Measurements from ENCODE around the gene MCUR1.
A peak's percentile ranks its signal among the peaks of the same experiment; 100 is the strongest.
"Not testable (repeated sequence)": the region's sequence is repeated elsewhere in the genome, so short reads cannot be mapped to it uniquely, and the experiment has no call there.

The MCUR1 gene

DNA sequence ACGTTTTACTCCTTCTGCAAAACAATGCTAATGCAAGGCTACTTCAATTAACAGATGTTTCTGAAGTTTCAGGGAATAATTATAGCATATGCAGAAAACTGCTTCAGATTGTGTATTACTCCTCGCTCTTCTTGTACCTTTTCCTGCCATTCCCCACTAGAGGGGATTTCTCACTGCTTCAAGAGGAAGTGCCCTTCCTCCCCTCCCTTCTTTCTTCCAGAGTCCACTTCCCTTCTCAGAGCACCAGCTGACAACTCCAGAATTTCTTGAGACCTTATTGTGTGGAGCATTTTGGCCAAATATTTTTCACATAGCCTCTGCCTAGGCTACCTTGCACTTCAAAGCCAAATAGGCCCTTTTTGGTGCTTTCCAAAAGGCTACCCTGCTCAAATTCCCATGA, 12.7 kb upstream of the MCUR1 start:
- no peak for DNase-seq

DNA sequence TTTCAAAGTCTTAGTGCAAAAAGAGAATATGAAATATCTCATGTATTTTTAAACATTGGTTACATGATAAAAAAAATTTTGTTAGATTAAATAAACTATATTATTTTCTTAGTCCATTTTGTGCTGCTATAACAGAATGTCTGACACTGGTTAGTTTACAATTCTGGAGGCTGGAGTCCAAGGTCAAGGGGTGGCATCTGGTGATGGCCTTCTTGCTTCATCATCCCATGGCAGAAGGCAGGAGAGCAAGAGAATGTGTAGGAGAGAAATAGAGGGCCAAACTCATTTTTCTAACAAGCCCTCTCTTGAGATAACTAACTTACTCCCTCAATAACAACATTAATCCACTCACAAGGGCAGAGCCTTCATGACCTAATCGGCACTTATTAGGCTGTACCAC, 11.5 kb upstream of the MCUR1 start:
- no peak for DNase-seq

DNA sequence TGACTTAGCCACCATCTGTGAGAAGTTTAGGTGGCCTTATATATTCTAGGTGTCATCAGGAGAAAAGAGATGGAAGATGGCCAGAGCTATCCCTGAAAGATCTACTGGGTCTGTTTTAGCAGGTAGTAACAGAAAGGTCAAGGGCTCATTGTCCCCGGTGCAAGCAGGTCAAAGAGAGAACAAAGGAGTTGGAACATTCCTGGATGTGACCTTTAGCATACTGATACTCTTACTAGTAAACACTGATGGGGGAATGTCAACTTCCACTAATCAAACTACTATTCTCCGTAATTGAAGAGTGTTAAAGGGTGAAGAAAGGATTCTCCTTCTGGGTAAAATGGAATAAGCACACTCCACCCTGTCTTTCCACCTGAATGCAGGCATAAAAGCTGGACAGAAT, 4.0 kb upstream of the MCUR1 start:
- DNase-seq, result no peak

DNA sequence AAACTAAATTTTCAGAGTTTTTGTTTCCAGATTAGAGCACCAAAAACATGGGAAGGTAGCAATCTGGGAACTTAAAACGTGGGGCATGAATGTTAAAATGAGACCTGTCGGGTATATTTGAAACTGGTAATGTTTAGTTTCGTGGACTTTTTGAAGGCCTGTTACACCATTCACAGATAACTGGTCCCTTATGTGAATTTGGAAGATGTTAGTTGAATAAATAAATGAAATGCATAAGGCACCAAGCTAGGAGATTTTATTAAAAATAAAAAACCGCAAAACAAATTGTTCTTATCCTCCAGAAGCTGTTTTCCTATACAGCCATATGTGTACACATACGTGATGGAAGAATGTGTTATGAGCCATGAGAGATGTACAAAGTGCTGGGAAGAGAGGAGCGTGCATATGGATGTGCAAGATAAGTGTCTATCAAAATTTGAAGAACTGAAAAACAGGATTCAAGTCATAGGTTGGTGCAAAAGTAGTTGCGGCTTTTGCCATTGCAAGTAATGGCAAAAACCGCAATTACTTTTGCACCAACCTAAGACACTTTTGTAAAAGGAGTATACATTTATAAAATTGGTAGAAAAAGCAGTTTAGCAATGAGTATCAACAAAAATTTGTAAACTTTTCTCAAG, 700 bp upstream of the MCUR1 start:
- no peak for DNase-seq

DNA sequence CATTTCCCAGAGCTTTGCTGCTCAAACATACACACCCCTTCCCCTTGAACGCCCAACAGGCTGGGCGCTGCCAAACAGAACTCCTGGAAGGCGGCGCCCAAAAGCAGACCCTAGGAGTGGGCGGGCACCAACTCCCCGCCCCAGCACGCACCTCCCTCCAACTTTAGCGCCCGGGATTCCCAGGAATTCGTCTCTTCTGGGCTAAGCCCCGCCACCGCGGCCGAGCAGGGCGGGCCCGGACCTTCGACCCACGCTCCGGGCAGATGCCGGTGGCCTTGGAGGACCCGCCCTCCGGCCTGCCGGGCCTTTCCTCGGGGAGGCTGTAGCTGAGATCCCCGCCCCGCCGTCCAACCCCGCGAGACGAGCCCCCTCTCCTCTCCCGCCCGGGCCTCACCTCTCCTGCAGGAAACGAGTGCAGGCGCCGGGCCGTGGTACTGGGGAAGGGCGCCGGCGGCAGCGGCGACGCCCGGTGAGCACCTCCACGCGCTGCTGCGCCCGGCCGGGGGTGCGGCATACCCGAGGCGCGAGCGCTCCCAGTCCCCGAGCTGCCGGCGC, 659 bp downstream of the MCUR1 start:
- DNase-seq, result peak; percentile 47

DNA sequence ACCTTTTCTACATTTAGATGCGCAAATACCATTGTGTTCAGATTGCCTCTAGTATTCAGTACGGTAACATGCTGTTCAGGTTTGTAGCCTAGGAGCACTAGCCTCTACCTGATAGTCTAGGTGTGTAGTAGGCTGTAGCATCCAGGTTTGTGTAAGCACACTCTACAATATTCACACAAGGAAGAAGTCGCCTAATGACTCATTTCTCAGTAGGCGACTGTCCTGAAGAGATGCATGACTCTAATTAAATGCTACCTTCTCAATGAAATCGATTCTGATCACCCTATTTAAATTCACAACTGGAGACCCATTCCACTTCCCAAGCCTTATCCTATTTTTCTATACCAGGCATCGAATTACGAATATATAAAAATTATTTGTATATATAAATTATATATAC, 1.3 kb downstream of the MCUR1 start:
- no peak for DNase-seq

DNA sequence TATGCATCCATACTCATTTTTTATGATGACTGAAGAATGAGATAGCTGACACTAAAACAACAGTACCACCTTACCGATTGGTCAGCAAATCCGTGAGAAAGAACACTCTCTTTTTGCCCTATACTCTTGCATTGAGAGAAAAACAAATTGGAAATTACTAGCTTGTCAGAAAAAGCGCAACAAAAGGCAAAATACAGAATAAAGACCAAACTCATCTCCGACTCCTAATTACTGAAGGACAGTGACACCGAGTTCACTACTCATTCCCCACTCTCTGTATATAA, 2.1 kb downstream of the MCUR1 start:
- no peak for DNase-seq

DNA sequence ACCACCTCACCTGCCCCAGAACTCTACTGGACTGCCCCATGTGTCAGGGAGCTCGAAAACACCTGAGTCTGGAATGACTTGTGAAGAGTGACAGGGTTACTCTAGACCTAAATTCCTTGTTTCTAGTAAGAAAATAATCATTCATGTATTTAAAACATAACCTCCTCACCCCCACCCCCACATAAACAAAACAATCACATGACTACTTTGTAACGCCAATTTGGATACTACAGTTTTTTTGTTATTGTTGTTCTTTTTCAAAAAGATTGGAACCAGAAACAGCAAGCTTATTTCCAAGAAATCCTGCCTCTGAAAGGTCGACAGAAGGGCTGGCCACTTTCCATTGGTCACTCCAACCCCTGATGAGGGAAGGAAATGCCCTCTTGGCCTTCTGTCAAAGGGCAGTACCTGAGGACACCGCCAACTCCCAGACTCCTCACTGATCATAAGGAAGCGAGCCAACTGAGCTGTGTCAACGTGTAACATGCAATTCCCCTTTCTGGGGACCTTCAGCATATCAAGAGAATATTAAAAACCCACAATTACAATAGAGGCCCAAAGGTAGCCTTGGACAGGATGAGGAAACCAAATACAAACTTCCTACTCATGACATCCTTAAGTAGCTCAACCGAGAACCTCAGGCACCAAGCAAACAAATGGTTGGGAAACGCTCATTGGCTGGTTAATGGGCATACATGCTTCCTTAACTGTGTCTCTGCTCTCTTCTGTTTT, 2.6 kb downstream of the MCUR1 start:
- DNase-seq, result no peak

DNA sequence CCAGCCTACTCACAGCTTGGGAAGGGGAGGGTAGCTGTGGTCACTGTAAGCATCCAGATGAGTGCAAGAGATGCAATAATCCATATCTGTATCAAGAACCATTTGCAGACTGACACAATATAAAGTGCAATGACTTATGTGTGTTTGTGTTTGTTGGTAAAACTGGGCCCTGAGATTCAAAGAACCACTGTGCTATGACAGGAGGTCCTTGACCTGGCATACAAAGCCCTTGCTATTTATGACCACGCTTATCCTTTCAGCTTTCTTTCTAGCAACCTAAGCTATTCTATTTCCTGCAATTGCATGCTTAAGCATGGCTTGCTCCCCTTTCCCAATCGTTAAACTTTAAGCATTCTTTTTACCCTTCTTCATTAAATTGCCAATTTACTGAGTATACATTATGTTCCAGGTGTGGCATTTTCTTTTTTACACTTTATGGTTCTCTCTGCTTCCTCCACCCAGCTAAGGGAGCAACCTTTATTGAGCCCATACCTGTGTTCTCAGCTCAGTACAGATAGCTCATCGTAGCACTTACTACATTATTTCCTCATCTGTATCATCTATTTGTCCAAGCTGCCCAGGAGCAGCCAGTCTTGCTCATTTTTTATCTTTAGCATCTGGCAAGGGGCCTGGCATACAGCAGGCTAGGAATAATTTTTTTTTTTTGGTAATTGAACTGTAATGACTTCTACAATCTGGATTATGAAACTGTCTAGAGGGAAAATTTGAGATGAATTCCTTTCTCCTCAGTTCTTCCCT, 3.5 kb downstream of the MCUR1 start:
- DNase-seq, result no peak

DNA sequence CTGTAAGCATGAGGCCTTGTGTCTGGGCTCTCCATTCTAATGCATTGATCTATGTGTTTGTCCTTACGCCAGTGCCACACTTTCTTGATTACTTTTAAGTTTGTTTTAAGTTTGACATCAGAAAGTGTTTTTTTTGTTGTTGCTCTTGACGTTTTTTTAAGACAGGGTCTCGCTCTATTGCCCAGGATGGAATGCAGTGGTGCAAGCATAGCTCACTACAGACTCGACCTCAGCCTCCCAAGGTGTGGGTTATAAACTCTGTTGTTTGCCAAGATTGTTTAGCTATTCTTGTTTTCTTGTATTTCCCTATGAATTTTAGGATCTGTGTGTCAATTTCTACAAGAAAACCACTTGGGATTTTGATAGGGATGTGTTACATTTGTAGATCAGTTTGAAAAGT, 5.6 kb downstream of the MCUR1 start:
- DNase-seq, result no peak

DNA sequence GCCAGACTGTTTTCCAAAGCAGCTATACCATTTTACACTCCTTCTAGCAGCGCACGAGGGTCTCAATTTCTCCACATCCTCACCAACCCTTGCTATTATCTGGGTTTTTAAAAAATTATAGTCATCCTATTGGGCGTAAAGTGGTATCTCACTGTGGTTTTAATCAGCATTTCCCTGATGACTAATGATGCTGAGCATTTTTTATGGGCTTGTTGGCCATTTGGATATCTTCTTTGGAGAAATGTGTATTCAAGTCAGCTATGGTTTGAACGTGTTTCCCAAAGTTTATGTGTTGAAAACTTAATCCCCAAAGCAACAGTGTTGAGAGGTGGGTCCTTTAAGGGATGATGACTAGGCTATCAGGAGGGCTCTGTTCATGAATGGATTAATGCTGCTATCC, 6.7 kb downstream of the MCUR1 start:
- DNase-seq, result no peak

DNA sequence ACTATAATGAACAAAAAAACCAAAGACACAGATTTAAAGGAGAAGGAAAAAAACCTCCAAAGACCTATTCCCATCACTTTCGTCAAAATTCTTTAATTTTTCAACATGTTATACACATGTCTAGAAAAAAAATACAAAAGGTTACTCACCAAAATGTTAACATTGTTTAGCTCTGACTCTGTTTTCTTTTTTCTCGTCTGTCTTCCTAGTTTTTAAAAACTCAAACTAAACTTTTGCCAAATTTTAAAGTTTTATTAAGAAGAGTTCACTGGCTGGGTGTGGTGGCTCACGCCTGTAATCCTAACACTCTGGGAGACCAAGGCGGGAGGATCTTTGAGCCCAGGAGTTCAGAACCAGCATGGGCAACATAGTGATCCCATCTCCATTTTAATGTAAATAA, 10.8 kb downstream of the MCUR1 start:
- DNase-seq, result no peak

DNA sequence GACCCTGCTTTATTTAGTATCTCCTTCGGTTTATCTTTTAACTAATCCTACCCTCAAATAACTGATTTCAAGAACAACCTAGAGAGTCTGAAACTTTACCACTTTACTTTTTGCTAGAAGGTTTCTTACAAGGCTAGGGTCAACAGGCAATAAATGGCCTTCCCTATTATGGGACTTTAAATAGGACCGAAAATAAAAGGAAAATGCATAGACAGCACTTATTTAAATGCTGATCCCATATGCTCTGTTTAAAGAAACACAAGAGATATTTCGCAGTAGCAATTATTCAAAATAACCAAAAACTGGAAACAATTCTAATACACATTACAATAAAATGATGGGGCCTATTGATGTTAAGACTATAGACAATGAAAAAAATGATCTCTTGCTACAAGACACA, 13.7 kb downstream of the MCUR1 start:
- DNase-seq, result no peak

DNA sequence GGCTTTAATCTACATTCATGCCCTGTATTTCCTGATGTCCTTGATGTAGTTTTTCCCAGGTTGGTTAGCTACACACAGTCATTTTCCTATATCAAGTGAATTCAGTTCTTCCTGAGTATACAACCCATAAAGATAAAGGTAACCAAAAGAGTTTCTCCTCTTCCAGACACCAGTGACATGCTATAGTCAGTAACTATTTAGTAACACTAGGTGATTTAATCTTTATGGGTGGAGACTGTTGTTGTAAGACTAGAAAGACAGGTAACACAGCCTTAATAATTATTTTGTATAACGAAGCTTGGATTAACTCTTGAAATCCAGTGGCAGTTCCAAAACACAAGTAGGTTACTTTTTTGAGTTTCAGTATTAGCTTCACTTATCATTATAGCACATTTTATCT, 17.6 kb downstream of the MCUR1 start:
- no peak for DNase-seq

DNA sequence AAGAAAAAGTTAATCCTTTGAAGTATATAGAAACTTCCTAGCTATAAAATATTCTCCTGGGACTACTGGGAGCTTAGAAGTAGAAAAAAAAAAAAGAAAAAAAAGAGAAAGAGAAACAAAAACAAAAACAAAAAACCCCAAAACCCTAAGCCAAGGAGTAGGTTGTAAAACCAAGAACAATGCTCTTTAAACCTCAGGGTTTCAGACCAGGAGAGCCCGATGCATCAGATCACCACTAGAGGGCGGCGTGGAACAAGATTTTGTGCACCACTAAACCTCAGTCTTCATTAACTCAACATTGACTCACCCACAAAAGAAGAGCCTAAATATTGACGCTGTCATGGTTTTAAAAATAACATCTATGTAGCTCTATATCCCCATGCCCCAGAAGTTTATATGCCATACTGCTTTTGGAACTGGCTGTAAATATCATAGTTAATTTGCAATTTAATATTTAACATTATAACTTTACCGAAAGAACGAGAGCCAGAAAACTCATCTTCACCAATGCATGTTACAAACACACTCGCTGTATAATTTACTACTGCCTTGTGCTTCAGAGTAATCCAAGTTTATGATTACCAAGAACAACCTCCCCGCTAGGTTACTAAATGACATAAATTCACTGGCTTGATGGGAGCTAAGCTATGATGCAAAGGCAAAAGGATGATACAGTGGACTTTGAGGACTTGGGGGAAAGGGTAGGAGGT, 19.2 kb downstream of the MCUR1 start:
- peak; percentile 67 for DNase-seq

DNA sequence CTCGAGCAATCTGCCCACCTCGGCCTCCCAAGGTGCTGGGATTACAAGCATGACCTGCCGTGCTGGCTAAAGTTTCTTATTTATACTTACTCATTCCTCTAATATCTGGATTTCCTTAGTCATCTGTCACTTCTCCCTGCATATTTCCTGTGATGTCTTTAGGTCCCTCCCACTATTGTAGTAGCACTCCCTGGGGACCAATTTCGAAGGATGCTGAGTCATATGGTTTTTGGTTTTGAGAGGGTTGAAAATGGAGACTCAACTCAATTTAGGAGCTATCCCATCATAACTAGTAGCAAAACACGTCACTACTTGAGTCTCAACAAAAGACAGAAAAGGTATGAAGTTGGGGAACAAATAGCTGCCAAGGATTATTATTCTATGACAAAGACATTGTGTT, 20.2 kb downstream of the MCUR1 start:
- no peak for DNase-seq

DNA sequence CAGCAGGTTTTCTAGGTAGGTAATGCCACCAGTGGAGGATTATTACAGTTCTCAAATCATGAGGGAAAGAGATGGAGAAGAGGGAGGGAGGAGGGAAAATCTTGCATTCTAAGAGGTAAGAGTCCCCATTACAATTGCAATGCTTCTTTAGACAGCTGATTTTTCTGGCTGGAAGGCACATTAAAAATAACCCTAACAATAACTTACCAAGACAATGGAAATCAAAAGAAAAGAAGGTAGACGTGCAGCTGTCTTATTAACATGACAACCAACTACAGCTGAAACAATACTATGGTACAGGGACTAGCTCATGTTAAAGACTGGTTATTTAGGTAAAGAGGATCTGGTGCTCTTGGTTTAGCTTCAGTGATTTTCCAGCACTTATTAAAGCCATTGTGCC, 24.6 kb downstream of the MCUR1 start:
- no peak for DNase-seq

DNA sequence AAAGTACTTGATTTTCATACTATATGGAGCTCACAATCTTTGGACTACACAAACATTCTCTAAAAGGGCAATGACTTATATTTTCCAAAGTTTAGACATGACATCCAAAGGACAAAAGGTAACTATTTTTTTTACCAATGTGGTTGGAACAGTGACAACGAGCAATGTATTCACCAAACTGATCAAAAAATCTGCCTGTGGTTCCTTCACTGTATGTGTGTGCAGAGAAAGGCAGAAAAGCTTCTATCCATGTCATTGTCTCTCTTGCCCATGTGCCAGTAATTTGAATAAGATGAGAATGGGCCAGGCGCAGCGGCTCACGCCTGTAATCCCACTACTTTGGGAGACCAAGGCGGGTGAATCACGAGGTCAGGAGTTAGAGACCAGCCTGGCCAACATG, 25.5 kb downstream of the MCUR1 start:
- no peak for DNase-seq

DNA sequence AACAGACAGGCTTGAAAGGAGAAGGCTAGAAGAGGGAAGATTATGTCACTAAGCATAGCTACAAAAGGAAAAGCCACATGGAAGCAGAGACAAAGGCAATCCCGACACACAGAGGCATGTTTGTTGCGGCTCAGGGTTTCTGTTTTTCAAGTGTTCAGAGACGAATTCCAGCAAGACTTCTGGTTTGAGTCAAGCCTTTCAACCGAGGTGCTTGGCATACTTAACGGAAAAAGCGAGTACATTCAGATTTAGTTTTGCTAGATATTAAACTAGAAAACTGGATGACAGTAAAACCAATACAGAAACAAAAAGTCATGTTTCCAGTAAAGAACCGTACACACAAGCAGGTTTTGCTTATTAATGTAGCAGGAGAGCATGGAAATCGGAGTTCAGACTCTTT, 27.2 kb downstream of the MCUR1 start:
- DNase-seq, result no peak

DNA sequence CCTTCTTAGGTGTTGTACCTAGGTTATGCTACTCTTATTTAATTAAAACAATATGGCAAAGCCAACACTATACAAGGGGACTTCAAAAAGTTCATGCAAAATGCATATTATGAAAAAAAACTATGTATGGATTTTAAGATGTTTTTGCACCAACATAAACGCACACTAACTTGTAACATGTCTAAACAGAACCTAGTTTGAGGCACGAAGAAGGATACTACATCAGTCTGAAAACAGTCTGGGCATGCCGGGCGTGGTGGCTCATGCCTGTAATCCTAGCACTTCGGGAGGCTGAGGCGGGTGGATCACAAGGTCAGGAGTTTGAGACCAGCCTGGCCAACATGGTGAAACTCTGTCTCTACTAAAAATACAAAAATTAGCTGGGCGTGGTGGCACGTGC, 34.2 kb downstream of the MCUR1 start:
- not testable (repeated sequence) for DNase-seq

DNA sequence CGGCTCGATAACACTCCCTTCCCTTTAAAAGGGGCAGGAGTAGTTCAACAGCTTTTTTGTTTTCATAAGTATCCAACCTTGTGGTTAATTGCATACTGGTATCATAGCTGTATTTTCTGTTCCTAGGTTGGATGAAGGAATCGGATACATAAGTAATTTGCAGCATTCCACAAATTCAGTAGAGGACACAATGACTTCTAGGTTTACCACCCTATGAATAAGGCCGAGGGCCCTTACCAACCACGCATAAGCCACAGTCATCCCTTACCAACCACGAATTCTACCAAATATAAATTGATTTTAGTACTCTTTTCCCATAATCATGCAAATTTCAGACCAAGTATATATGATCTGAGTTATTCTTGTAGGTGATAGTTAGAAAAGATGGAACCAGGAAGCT, 36.3 kb downstream of the MCUR1 start:
- DNase-seq, result no peak

DNA sequence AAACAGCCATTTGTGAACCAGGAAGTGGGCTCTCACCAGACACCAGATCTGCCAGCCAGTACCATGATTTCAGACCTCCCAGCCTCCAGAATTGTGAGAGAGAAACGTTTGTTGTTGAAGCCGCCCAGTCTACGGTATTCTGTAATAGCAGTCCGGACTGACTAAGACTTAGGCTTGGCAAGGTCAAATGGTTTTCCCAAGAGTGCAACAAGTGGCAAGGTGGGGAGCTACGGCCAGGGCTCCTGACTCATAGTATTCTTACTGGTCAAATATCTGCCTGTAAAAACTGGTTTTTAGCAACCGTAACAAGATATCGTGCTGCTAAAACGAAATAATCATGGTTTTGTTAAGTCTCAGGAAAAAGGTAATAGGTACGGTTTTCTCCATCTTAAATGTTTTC, 37.8 kb downstream of the MCUR1 start:
- no peak for DNase-seq

DNA sequence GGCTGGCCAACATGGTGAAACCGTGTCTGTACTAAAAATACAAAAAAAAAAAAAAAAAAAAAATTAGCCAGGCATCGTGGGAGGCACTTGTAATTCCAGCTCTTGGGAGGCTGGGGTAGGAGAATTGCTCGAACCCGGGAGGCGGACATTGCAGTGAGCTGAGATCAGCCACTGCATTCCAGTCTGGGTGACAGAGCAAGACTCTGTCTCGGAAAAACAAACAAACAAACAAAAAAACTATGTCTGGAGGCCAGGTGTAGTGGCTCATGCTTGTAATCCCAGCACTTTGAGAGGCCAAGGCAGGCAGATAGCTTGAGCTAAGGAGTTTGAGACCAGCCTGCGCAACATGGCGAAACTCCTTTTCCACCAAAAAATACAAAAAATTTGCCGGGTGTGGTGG, 38.9 kb downstream of the MCUR1 start:
- DNase-seq, result not testable (repeated sequence)
